Thyroid gland (tissue), 4 donors: ENCODE measurements around the gene PIN1. TPM values are rescaled to one million over a fixed set of nuclear protein-coding genes. Genes with fewer than 3 reads are reported as not detected.

Experiments
- DNase-seq, 2 donors: peaks; one replicate each; pipeline ENCODE4 v3.0.0-alpha.2; 2019
- H3K27ac ChIP-seq, 3 donors: fragments of 200-600 bp; sonication (generic); 1 replicate in 2 of 3; 2 replicates in 1 of 3; pipeline ENCODE4 v1.5.1; 2016 to 2019; ENCODE audit warnings: mild to moderate bottlenecking in 1 of 3, moderate library complexity in 1 of 3
- H3K27me3 ChIP-seq: fragments of 200-600 bp; sonication (generic); one replicate; pipeline ENCODE4 v1.5.1; 2019
- H3K36me3 ChIP-seq, 2 donors: fragments of 200-600 bp; sonication (generic); one replicate each; pipeline ENCODE4 v1.5.1; 2016 to 2019
- H3K4me1 ChIP-seq, 2 donors: fragments of 200-600 bp; sonication (generic); one replicate each; pipeline ENCODE4 v1.5.1; 2017 to 2019
- H3K4me3 ChIP-seq, 3 donors: fragments of 200-600 bp; sonication (generic); replicated peaks in 1 of 3; 1 replicate in 2 of 3; 2 replicates in 1 of 3; pipeline ENCODE4 v1.5.1; 2016; ENCODE audit warnings: mild to moderate bottlenecking in 1 of 3
- H3K9me3 ChIP-seq: fragments of 200-600 bp; sonication (generic); one replicate; pipeline ENCODE4 v1.5.1; 2017
- CTCF ChIP-seq, 6 experiments: fragments of 200-600 bp in 3 of 6; fragments of 450-650 bp in 3 of 6; sonication (generic) in 3 of 6; IDR thresholded peaks; one replicate each; pipeline ENCODE4 v1.5.1; 2016 to 2019; ENCODE audit warnings: antibody characterized with exemption in 6 of 6, mild to moderate bottlenecking in 2 of 6, inconsistent platforms in 1 of 6, moderate library complexity in 1 of 6
- POLR2A ChIP-seq, 2 donors: fragments of 450-650 bp; IDR thresholded peaks; one replicate each; pipeline ENCODE4 v1.6.1; 2017; ENCODE audit warnings: antibody characterized with exemption in 2 of 2, mild to moderate bottlenecking in 2 of 2, moderate library complexity in 1 of 2
- WGBS, 2 donors: methylation state at CpG; one replicate each; pipeline ENCODE4 v1.1.5; 2017; 5-methylcytosine and 5-hydroxymethylcytosine counted together
- intact Hi-C: fragments of 100-400 bp; cut with DNase I; formaldehyde crosslinking; loops from one replicate; pipeline ENCODE4 v1.15.1; 2023
- total RNA-seq, 4 donors: library from RNA; depleted of rRNA; stranded (reverse); fragments of >200 nt; gene quantifications; one replicate each; pipeline ENCODE4 v1.2.3, GENCODE V29; 2016

PIN1 gene
- total RNA-seq, 4 donors from 2014 or later = 50.0 to 98.0 (median 72.3) TPM

DNA sequence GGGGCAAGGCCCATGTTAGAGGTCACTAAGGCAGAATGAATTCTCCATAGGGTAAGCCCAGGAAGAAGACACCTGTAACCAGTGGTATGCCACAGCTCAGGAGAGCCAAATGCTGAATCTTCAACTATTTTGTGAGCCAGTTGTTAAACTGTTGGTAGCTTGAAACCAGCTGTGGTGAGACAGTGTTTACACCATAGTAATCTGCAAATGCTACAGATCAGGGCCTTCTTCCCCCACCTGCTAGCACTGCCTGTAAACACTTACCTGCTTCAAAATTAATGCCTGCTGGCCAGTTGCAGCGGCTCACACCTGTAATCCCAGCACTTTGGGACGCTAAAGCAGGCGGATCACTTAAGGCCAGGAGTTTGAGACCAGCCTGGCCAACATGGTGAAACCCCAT lies 28.3 kb upstream of the PIN1 start:
- Histone ChIP-seq H3K9me3 (no peaks in the 10 kb centered on the region), H3K27me3 (no peaks in the 10 kb centered on the region), H3K4me3 (no peak overlapping the region), H3K4me1 (no peaks in the 10 kb centered on the region), H3K27ac (no peak overlapping the region), H3K36me3 (peaks cover 19 to 25% of the 10 kb centered on the region in 2 donors)
- intact Hi-C loops = loop anchor here (10.0 kb wide), 1 partner anchor 672 kb away; no protein-coding TSS in a partner anchor
- WGBS, 2 donors = 93 to 100% methylated on average over 1 to 3 of the region's 3 CpGs
- DNase-seq = no peak
- no peak for TF ChIP-seq POLR2A (IDR thresholded peaks at IDR 0.05)
- TF ChIP-seq CTCF (IDR thresholded peaks at IDR 0.05) = no peak

- Histone ChIP-seq H3K9me3 (no peaks in the 10 kb centered on the region), H3K4me1 (no peaks in the 10 kb centered on the region), H3K27ac (no peak overlapping the region), H3K27me3 (no peaks in the 10 kb centered on the region), H3K4me3 (no peak overlapping the region), H3K36me3 (peaks cover 25 to 26% of the 10 kb centered on the region in 2 donors)
- no peak for TF ChIP-seq POLR2A (IDR thresholded peaks at IDR 0.05)
- TF ChIP-seq CTCF (IDR thresholded peaks at IDR 0.05) = no peak
- intact Hi-C loops = loop anchor here (10.0 kb wide), 1 partner anchor 674 kb away; no protein-coding TSS in a partner anchor
- no peak for DNase-seq
- WGBS, 2 donors = 89 to 91% methylated on average over 11 of the region's 11 CpGs
These were observed 26.0 kb upstream of the PIN1 start for GRCh38 chr19:9808855-9809824.

GRCh38 chr19:9811139-9811538 lies 24.0 kb upstream of the PIN1 start:
- TF ChIP-seq CTCF (IDR thresholded peaks at IDR 0.05) (no peak), POLR2A (IDR thresholded peaks at IDR 0.05) (no peak)
- Histone ChIP-seq H3K27ac (no peak overlapping the region), H3K4me3 (no peak overlapping the region), H3K27me3 (no peaks in the 10 kb centered on the region), H3K9me3 (no peaks in the 10 kb centered on the region), H3K36me3 (peaks cover 25 to 27% of the 10 kb centered on the region in 2 donors), H3K4me1 (no peaks in the 10 kb centered on the region)
- DNase-seq = no peak
- intact Hi-C loops = no loop called here
- 95 to 100% methylated on average over 6 to 13 of the region's 21 CpGs for WGBS, 2 donors

DNA sequence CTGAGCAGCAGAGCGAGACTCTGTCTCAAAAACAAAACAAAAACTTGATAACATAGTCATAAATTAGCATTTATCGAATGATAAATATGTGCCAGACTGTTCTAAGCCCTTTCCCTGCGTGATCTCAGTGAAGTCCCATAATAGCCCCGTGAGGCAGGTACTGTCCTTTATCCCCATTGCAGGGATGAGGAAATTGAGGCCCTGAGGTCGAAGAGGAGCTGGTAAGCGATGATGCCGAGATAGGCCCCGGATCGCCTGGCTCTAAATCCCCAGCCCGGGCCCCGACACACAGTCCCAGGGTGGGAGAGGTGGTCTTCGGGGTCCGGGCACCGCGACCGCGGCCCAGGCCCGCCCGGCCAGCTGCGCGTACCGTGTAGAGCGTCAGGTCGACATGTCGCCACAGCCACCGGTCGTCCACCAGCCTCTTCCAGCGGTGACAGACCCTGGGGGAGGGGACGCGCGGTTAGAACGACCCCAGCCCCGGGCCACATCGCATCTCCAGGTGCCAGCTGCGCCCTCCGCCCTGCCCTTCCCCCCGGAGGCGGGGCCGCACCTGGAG lies 16.9 kb upstream of the PIN1 start:
- Histone ChIP-seq H3K4me1 (peaks cover 9 to 12% of the 10 kb centered on the region in 2 donors), H3K4me3 (peak overlapping the region; percentile 43 to 92 (median 56)), H3K36me3 (peaks cover 0 to 8% of the 10 kb centered on the region in 2 donors), H3K27ac (peak overlapping the region; percentile 75 to 94 (median 84)), H3K27me3 (no peaks in the 10 kb centered on the region), H3K9me3 (no peaks in the 10 kb centered on the region)
- WGBS, 2 donors = 7% methylated on average over 19 to 25 of the region's 39 CpGs
- DNase-seq = no peak
- intact Hi-C loops = no loop called here
- TF ChIP-seq POLR2A (IDR thresholded peaks at IDR 0.05) (no peak), CTCF (IDR thresholded peaks at IDR 0.05) (peak in 1 of 6 experiments; percentile 7)
